H4 (cell line): Measurements from ENCODE around the gene TTC21A. TPM values are rescaled to one million over a fixed set of nuclear protein-coding genes. Genes with fewer than 3 reads are reported as not detected.
"Not testable (repeated sequence)": the region's sequence is repeated elsewhere in the genome, so short reads cannot be mapped to it uniquely, and the experiment has no call there.

ENCODE experiments used
- DNase-seq: peaks from one replicate; pipeline ENCODE4 v3.0.0-alpha.2; 2015; ENCODE audit warnings: low spot score
- total RNA-seq: library from RNA; depleted of rRNA; stranded (reverse); fragments of >200 nt; shearing (Covaris generic); gene quantifications from 2 replicates; pipeline ENCODE4 v1.2.3, GENCODE V29; 2014; rRNA removed

Gene TTC21A, protein sequence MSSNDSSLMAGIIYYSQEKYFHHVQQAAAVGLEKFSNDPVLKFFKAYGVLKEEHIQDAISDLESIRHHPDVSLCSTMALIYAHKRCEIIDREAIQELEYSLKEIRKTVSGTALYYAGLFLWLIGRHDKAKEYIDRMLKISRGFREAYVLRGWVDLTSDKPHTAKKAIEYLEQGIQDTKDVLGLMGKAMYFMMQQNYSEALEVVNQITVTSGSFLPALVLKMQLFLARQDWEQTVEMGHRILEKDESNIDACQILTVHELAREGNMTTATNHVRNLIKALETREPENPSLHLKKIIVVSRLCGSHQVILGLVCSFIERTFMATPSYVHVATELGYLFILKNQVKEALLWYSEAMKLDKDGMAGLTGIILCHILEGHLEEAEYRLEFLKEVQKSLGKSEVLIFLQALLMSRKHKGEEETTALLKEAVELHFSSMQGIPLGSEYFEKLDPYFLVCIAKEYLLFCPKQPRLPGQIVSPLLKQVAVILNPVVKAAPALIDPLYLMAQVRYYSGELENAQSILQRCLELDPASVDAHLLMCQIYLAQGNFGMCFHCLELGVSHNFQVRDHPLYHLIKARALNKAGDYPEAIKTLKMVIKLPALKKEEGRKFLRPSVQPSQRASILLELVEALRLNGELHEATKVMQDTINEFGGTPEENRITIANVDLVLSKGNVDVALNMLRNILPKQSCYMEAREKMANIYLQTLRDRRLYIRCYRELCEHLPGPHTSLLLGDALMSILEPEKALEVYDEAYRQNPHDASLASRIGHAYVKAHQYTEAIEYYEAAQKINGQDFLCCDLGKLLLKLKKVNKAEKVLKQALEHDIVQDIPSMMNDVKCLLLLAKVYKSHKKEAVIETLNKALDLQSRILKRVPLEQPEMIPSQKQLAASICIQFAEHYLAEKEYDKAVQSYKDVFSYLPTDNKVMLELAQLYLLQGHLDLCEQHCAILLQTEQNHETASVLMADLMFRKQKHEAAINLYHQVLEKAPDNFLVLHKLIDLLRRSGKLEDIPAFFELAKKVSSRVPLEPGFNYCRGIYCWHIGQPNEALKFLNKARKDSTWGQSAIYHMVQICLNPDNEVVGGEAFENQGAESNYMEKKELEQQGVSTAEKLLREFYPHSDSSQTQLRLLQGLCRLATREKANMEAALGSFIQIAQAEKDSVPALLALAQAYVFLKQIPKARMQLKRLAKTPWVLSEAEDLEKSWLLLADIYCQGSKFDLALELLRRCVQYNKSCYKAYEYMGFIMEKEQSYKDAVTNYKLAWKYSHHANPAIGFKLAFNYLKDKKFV (N-terminal part only)
- 0.25 and 0.35 TPM in 2 replicates for total RNA-seq

DNA sequence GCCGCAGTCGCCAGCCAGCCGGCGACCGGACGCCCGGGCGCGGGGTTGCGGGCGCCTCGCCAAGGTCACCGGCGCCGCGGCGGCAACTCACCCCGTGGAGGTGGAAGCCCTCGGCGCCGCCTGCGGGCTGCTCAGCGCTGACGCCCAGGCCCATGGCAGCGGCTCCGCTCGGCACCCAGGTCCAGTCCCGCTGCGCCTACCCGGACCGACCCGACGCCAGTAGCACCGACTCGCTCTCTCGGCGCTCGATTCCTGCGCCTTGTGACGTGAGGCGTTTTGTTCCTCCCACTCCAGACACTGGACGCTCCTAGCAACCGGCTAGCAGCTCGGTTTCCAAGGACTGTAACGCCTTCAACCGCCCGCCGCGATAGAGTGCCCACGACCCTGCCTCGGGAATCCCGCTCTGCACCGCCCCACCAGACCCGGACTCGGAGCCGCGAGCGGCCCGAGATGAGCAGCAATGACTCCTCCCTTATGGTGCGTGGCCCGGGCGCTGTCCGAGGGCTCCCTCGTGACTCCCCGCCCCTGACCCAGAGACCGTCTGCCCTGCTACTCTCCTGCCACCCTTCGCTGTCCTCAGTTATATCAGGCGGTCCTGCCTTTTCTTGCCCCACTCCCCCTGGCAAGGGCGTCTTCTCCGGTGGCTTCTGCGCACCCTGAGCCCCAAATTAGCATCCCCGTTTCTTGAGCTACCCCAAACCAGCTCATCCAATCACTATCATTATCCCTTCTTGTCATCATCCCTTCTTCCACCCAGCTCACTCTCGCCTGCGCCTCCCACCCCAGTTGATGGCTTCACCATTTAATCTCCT, at the start of gene TTC21A, which contains the start of gene GORASP1:
TSS of gene TTC21A (plus strand) at position 293 of the 812 bp plus-strand sequence. CDS start at position 451, 158 bp downstream.
TSS of gene GORASP1 (minus strand) at position 240 of the 812 bp plus-strand sequence. CDS start at position 154, 86 bp downstream.
- DNase-seq = peak; percentile 62

DNA sequence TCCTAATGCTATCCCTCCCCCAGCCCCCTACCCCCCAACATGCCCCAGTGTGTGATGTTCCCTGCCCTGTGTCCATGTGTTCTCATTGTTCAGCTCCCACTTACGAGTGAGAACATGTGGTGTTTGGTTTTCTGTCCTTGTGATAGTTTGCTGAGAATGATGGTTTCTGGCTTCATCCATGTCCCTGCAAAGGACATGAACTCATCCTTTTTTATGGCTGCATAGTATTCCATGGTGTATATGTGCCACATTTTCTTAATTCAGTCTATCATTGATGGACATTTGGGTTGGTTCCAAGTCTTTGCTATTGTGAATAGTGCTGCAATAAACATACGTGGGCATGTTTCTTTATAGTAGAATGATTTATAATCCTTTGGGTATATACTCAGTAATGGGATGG, 46.3 kb upstream of the TTC21A start:
- DNase-seq = not testable (repeated sequence)

DNA sequence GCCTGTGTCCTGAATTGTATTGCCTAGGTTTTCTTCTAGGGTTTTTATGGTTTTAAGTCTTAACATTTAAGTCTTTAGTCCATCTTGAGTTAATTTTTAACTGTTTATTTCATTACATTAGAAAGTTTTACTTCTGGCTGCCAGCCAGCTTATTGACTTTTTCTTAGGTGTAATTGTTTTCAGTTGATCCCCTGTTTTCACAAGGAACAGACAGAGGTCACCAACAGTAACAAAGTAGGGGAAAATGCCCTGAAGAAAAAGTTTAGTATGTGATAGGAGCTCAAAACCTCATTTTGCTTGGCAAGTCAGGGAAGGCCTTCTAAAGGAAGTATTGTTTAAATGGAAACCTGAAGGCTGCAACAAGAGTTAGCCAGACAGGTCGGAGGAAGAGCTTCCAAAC, 45.3 kb upstream of the TTC21A start:
- DNase-seq = no peak

DNA sequence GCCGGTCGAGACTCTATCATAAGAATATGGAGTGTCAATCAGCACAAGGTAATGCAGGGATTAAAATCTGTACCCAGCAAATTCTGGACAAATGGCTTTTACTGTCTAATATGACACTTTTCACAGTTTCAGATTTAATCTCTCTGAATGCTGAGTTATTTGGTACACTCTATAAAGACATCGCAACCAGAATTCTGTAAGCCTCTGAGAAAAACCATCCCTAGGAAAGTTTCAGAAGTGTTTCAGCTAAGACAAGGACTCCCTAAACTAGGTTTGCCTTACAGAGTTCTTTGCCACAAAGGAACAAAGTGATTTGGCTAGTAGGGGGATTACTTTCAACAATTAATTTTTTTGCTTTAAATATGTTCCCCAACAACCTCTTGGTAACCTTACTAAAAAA, 44.3 kb upstream of the TTC21A start:
- no peak for DNase-seq

DNA sequence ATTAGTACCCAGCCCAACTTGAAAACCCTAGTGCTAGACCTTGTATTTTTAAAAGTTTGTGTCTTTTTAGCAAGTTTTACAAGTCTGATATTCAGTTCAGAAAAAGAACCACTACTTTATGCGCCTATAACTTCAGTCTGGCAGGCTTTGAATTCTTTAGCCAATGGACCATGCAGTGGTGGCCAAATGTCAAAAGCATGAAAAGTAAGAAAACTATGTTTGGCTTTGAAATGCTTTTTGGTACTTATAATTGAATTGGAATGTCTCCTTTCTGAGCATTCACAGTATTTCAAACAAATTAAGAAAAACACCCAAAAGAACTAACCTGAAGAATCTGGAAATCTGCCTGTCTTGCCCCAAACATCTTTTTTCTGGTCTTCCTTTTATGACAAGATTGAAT, 42.8 kb upstream of the TTC21A start:
- no peak for DNase-seq

DNA sequence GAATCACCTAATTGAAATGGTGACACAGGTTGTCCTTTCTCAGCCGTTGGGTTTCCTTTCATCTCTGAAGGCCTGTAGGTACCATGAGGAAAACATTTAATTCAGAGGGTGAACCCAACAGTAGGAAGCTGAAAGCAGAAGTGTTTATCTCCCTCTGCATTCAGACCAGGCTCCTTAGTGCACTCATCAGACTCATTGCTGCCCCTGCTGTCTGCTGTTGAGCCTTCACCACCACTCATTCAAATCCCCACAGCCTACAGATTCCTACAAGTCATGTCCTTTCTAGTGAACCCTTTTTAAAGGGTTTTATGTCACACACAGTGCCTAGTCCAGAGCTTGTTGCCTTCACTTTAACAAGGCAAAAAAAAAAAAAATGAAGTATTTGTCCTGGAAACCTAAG, 42.3 kb upstream of the TTC21A start:
- DNase-seq = peak; percentile 5

DNA sequence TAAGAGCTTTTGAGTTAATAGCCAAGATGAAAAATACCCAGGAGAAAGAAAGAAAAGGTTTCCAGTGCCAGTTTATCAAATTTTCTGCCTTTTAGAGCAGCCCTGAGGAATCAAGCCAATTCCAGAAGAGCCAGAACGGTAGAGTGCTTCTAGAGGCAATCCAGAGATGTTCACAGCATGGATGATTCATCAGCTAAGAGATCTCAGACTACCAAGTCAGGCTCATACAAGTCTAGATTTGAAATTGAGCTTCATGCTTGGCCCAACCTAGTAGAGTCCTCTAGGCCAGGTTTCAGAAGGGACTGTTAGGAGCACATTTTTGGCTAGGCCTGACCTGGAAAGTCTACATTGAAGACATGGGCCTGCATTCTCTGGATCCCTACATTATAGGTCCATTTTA, 40.2 kb upstream of the TTC21A start:
- no peak for DNase-seq

DNA sequence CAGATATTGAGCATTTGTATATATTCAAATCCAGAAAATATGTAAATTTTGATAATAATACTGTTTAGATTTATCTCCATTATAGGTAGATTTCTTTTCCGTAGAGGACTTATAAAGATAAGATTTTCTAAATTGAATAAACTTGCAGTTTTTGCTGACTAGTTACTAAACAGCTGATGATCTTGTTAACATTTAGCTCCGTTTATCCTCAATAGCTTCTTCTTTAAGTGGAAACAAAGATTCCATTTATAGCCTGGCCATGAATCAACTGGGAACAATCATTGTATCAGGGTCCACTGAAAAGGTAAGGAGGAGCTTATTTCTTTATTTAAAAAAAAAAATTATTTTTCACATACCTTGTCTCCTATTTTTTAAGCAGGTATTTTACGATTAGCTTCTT, 38.9 kb upstream of the TTC21A start:
- no peak for DNase-seq

DNA sequence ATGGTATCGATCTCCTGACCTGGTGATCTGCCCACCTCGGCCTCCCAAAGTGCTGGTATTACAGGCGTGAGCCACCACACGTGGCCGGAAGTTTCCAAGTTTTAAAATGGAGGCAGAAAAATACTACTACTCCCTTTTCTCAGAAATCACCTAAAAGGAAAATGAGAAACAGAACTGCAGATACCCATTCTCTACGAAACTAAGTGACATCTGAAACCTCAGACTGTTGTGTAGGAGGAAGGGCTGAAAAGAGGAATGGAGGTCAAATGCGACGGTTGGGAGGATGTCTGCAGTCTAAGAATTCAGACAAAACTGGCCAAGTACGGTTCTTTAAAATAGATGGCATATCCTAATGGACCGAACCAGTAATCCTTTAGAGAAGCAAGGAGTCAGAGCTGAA, 31.6 kb upstream of the TTC21A start:
- no peak for DNase-seq

DNA sequence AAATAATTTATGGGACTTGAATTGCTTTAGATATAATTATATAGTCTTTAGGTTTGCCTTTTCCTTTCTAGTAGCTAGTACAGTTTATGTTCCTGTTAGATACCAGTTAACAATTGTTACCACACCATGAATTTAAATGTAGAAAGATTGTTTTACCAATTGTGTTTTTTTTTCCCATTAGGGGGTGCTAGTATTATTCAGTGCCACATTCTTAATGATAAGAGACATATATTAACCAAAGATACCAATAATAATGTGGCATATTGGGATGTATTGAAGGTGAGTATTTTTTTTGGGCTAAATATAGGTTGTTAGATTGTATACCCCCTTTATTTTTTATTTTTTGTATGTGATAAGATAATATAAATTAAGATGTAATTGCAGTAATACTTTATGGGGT, 27.9 kb upstream of the TTC21A start:
- no peak for DNase-seq

DNA sequence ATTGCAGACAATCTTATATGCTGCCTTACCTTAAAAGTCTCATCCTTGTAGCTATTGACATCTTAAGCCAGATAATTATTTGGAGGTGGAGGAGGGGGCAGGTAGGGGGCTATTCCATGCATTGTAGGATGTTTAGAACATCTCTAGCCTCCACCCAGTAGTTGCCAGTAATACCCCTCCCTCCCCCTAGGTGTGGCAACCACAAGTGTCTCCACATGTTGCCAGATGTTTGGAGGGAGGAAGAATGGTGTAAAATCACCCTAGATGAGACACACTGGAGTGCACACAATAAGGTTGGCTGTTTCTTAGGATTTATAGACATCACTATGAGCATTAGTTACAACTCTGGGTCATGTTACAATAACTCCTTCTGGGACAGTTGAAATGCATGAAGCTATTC, 27.5 kb upstream of the TTC21A start:
- DNase-seq = no peak

DNA sequence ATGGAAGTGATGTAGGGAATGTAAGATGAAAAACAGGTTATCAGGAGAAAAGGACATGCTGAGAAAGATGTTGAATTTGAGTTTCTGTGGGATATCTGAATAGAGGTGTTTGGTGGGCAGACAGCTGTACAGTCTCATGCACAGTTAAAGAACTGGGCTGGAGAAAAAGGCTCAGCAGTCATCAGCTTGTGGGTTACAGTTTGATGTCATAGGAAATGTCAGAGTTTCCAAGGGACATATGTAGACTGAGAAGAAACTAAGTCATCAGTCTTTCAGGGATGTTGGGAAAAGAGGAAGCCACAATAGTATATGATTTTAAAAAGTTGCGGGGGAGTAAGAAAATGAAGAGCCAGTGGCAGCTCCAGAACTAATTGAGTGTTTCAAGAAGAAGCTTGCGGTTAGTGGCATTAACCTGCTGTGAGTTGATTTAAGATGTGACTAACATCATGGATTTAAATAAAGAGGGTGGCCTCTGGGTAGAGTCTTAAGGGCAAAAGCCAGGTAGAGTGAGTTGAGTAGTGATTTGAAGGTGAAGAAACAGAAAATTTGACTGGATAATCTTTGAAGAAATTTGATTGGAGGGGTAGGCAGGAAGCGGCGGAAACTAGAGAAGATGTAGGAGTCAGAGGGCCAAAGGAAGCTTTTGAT, 24.7 kb upstream of the TTC21A start:
- no peak for DNase-seq

DNA sequence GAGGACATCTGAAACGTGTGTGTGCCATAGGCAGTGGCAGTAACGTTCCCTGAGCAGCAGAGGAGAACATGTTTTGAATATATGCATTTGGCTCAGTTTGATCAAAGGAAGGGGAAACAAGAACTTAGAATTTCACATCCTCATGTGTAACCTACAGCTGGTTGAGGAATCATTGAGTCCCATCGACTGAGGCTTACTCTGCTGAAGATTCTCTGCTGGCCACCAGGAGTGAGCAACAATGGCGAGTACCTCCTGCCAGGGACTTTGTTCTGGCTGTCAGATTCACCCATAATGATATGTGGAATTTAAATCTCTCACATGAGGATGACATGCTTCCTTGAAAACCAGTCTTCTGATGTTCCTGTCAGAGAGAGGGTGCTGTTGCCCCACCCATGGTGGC, 21.3 kb upstream of the TTC21A start:
- DNase-seq = no peak

DNA sequence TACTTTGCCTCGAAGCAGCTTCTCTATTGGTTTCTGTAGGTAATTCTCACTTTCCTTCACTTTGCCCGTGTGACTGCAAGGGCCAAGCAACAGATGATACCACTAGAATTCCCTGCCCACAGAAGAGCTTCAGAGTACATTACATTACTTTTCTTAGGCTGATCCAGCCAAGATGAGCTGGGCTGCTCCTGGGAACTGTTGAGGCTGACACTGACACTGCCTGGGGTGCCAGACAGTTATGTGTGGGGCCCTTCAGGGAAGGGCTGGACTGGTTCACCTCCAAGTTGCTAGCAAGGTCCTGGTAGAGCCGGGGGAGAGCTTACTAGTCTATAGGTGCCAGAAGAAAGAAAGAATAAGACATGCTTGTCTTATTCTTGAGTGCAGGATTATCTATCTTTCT, 19.0 kb upstream of the TTC21A start:
- DNase-seq = no peak

DNA sequence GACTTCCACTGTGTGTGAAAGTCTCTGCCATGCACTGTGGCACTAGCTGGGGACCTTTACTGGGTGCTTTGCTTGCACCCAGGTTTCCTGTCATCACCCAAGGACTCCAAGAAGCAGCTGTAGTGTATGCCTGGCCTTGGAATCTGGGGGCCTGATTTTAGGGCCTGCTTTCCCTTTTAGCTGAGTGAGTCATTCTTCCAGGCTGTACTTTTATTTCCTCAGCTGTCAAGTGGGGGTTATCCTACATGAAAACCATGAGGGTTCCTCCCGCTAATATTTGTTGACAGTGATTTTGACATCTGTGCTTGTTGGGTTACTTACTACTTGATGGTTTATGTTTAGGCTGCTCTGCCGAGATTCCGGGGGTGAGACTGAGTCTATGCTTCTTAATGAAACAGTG, 18.6 kb upstream of the TTC21A start:
- no peak for DNase-seq

DNA sequence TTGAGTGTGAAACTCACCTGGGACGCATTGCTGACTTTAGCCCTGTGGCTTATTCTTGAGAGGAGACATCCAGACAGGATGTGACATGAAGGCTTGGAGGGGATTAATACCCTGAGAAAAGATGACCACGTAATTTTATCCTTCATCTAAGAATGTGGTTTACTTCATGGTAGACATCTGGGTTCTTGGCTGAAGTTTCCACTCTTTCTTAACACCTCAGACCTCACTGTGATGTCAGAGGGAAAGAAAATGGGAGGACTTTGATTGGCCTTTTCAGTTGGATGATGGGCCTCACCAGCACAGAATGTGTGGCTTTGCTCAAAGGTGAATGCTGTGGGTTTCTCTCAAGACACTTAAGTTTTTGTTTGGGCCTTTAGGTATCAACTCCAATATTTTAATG, 16.6 kb upstream of the TTC21A start:
- DNase-seq = no peak

DNA sequence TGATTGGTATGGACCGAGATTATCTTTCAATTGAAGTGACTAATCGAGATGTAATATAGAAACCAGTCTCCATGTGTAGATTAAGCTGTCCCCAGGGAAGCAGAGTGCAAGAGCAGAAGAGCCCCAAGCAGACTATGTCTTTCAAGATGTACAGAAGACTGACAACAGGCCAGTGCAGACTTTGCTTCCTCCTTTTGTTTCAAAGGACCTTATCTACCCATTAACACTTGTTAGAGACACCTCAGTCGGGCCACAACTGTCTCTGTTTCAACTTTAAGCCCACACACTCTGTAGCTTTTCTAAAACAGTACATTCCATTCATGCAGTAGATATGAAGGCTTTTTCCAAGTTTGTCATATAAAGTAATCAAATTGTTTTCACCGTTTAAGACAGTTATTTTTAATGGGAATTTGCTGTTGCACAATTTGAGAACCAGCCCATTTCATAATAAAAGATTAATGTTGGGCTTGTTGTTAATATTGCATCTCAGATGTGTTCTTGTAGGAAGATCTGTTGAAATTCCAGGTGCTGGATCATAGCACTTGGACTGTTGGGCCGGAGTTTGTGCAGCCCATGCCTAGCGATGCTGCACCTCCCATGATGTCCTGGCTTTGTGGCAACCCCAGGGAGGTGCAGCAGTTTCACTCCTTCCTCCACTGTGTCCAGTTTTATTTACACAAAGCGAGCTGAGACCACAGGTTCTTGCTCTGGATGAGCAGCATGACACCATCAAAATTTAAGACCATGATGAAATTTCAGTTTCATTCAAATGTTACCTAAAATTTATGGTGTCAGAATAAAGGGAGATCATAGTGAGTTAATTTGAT, 12.4 kb upstream of the TTC21A start:
- no peak for DNase-seq

DNA sequence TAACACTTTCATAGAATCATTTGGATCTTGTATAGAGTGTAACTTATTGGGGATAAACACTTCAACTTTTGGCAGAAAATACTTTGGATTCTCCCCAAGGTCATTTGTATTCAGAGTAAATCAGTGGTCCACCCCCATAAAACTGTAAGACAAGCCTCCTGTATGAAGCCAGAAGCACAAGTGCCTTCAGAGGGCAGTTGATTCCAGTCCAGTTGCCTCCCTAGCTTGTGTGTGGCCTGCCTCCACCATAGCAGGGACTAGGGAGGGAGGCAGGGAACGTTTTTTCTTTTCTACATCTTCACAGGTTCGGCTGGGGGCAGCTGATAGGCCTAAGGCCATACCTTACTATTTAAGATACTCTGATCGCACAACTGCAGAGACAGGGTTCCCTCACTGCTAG, 11.7 kb upstream of the TTC21A start:
- DNase-seq = no peak

DNA sequence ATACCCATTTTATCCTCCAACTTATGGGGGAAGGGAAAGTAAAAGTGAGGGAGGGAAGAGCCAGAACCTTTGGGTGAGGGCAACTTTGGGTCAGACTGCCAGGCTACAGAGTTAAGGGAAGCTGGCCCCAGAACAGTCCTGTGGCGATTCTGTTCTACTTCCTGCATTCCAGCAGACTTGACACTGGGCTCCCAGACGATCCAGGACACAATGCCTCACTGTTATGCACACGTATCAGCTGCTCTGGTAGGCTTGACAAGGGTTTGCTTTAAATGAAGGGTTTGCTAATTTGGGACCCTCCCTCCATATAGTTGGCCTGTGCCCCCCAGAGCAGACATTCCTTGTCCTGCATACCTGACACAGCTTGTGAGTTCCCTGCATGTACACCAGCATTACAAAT, 10.7 kb upstream of the TTC21A start:
- no peak for DNase-seq
